GM18519 (cell line): Measurements from ENCODE around the gene MARCHF10.
"Not testable (repeated sequence)": the region's sequence is repeated elsewhere in the genome, so short reads cannot be mapped to it uniquely, and the experiment has no call there.

ENCODE experiments used
- ATAC-seq: cut with Tn5 transposase; IDR thresholded peaks from one replicate; pipeline ENCODE4 v1.9.1; 2021; ENCODE audit warnings: mild to moderate bottlenecking, moderate library complexity; ENCODE audit not compliant: unreplicated experiment, low FRiP score

MARCHF10 gene

DNA sequence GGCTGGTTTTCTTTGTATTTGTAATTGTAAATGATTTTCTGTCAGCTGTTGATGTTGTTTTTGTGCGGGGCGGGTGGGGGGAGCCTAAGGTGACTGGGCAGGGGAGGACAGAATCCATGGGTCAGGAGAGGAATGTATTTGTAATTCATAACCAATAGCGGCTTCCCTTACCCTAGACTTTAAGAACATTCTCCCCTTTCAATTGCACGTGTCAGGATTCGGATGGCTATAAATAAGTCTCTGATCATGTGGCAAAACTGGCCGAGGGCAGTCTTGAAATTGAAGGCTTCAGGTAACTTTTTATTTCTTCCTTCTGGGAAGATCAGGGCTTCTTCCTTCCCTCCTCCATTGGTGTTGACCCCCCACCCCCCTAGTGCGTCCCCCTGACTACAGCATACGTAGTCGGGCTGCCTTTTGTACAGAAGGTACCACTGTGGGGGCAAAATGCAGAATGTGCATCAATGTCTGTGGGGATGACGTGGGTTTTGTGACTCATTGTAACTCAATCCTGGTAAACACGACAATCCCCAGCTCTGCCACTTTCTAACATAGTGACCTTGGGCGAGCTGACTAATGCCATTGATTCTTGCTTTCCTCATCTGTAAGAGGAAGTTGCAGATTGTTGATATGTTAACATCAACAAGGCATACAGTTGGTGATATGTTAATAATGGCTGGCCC, 16.2 kb downstream of the MARCHF10 start:
- no peak for ATAC-seq

- no peak for ATAC-seq
These were observed 16.8 kb downstream of the MARCHF10 start for GRCh38 chr17:62791235-62791734.

DNA sequence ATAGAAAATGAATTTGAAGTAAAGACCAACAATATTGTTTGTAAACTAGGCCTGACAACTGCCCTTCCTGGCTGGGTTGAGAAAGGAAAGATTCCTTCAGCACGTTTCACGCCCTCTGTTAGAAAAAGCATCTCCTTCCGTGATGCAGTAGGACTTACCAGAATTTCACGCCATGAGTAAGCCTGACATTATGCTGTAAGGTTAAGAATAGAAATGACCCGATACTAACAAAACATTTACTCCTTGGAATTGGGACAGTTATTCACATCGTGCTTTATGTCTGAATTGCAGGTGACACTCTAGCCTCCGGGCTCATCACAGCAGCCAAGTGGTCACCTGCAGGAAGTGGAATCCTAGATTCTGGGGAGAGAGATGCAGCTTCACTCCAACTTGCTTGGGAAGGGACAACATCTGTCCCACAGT, 17.5 kb downstream of the MARCHF10 start:
- no peak for ATAC-seq

DNA sequence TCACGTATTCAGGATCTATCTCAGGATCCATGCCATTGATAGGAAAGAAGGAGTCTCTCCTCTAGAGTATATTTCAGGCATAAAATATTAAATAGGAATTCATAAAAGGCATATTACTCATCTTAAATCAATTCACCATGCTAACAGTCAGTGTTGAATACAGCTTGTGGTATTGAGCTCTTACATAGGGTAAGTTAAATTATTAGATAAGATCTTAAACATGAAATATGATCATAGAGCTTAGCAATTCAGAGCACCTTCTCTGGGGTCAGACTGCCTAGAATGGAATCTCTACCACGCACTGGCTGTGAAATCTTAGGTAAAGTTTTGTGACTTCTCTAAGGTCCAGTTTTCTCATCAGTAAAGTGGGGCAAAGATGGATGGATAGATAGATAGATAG, 20.7 kb downstream of the MARCHF10 start:
- no peak for ATAC-seq

GRCh38 chr17:62786646-62787045, 21.5 kb downstream of the MARCHF10 start:
- ATAC-seq, result no peak

GRCh38 chr17:62785983-62786382, 22.1 kb downstream of the MARCHF10 start:
- ATAC-seq, result not testable (repeated sequence)

DNA sequence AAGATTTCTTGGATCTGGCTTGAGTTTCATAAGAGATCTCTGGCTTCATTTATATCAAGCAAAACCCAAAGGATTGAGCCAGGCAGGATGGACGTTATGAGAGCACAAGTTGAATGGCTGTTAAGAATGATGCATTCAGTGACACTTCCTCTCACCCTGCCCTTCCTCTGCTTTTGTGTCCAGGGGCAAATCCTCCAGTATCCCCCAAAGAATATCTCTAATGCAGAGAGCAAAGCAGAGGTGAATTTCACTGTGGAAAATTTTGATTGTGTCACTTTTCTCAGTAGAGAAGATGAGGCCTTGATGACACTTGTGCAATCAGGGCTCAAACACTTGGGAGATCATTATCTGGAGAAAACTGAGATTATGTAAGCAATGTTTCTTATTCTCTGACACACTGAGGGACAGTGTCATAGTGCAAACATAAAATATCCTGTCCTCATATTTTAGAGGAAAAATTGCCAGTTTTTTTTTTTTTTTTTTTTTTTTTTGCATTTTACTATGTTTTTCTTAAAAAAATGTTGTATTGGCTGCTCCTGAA, 25.3 kb downstream of the MARCHF10 start:
- no peak for ATAC-seq

GRCh38 chr17:62781831-62782251, 26.3 kb downstream of the MARCHF10 start:
- no peak for ATAC-seq

- no peak for ATAC-seq
These were observed 26.8 kb downstream of the MARCHF10 start for GRCh38 chr17:62781356-62781755.

DNA sequence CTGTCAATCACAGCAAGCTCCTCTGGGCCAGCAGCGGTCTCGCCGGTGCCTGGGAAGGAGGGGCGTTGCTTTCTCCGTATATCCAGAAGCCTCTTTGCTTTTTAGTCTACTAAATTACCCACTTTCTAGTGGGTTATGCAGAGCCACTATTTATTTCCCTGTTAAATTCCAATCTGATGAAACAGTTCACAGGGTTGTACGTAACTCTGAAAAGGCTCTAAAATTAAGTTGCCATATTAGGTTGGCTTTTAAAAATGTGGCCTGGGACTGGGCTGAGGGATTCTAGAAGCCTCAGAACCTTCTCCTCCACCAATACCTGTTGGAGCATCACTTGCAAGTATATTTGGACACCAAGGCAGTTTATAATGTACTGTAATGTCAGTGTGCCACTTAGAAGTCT, 27.2 kb downstream of the MARCHF10 start:
- ATAC-seq, result no peak

DNA sequence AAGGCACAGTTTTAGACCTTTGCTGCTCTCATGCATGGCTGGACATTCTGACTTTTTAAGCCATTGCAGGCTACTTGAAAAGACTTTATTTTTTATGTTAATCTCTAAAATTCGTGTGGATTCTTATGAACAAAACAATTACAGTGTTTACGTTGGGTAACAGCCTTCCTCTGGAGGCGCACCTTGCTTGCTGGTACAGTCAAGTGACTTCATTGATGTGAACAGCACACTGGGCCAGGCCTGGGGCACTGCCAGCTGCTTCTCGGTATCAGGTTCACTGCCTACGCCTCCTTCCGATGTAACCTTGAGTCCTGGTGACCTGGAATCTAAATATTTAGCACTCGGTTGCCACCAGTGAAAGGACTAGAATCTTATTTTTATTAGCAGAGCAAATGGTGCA, 27.8 kb downstream of the MARCHF10 start:
- ATAC-seq, result no peak

DNA sequence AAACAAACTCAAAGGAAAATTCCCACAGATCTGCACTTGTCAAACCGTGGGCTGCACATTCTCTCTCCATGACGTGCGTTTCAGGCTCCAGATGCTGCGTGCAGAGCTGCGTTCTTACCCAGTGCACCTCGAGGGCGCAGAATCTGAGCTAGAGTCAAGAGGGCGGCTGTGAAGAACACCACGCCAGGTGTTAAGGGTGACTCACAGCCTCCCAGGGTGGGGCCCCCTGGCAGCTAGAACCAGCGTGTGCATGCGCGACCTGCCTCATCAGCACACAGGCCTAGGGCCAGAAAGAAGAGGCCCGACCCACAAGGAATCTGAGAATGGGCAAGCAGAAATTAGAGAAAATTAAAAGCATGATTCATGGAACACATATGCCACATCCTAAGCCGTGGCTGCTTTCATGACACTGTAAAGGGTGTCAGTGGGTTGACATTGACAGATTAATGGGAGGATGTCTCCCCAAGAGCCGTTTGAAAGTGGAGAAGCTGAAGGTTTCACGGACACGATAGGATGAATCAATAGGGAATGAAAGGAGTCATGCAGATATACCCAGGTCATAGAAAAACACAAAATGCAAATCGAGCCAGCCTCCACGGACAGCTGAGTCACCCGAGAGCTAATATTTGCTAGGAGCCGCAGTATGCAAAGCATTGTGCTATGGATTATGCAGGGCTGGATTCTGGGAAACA, 29.0 kb downstream of the MARCHF10 start:
- ATAC-seq, result no peak

- ATAC-seq, result no peak
These were observed 32.2 kb downstream of the MARCHF10 start for GRCh38 chr17:62775876-62776275.

DNA sequence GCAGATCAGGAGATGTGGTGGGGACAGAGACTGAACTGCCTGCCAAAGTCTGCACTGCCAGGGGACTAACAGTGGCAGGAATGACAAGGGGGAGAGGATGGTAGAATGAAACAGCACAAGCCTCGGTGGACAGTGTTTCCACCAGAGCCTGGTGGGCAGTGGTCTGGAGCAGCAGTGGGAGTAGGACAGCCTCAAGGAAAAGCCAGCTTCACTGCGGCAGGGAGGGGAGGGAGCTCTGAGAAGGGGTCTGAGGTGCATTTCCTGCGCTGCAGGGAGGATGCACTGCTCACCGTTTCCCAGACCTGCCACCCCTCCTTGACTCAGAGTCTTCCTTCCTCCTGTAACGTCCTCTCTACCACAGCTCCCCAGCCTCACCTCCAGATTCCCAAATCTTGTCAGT, 33.8 kb downstream of the MARCHF10 start:
- ATAC-seq, result no peak

DNA sequence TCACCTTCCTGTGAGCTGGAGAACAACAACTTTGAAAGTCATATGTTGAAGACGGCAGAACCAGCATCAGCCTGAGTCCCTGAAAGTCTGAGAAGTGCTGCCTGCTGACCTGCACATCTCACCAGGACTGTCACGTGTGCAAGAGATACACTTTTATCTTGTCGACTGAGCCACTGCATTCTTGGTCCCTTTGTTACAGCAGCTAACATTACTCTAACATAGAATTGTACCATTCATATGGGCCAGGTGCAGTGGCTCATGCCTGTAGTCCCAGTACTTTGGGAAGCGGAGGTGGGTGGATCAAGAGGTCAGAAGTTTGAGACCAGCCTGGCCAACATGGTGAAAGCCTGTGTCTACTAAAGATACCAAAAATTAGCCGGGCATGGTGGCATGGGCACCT, 40.1 kb downstream of the MARCHF10 start:
- no peak for ATAC-seq

DNA sequence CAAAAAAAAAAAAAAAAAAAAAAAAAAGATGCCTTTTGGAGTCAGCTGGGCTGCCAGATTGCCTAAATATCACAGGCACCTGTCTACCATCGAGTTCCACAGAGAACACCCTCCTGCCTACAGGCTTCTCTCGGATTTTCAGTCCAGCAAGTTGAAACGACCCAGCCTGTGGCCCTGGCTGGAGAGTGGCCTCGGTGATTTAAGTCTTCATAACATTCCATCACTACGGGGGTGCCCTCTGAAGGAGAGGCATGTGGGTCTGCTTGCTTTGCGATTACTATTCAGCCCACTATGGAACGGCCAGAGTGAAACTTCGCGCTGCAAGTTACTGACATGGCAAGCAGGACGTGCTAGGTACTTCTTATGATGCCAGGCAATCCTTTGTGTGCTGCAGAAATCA, 42.8 kb downstream of the MARCHF10 start:
- no peak for ATAC-seq

- no peak for ATAC-seq
These were observed 44.1 kb downstream of the MARCHF10 start for GRCh38 chr17:62763891-62764600.

DNA sequence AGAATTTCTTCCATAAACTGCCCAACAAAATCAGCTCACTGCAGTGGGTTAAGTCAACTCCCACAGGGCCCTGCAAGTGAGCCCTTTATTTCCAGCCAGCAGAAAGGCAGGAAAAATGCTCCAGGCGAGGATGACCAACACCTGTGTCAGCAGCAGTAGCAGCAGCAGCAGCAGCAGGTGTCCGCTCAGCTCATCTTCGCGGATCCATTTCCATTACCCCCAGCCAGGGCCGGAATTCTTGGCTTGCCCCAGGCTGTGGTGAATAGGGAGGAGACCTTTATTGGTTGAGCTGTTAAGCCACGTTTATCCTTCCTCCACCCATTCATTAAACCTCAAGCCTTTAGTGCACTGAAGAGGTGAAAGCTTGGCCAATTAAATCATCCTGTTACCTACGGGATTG, 46.2 kb downstream of the MARCHF10 start:
- no peak for ATAC-seq

DNA sequence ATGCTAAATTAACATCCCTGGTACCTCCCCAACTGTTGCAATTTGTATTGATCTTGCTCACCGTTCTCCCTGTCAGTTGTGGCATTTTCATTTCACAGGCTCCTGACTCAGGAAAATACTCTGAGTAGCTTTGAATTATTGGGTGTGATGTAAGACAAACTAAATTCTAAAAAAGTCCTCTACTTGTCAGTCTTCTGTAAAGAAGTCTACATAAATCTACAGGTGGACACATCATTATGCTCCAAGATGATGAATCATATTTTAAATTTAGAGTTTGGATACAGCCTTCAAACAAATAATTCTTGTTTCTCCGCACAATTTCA, 47.2 kb downstream of the MARCHF10 start:
- no peak for ATAC-seq

GRCh38 chr17:62760059-62760944, 47.8 kb downstream of the MARCHF10 start:
- no peak for ATAC-seq
